ENCODE data around the gene LGR5.
"Not testable (repeated sequence)": the region's sequence is repeated elsewhere in the genome, so short reads cannot be mapped to it uniquely, and the experiment has no call there.

LGR5 gene

DNA sequence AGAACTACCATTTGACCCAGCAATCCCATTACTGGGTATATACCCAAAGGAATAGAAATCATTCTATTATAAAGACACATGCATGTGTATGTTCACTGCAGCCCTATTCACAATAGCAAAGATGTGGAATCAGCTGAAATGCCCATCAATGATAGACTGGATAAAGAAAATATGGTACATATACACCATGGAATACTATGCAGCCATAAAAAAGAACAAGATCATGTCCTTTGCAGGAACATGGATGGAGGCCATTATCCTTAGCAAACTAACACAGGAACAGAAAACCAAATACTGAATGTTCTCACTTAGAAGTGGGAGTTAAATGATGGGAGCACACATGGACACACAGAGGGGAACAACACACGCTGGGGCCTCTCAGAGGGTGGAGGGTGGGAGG is 116.2 kb downstream of the LGR5 start:
- not testable (repeated sequence) for DNase-seq

DNA sequence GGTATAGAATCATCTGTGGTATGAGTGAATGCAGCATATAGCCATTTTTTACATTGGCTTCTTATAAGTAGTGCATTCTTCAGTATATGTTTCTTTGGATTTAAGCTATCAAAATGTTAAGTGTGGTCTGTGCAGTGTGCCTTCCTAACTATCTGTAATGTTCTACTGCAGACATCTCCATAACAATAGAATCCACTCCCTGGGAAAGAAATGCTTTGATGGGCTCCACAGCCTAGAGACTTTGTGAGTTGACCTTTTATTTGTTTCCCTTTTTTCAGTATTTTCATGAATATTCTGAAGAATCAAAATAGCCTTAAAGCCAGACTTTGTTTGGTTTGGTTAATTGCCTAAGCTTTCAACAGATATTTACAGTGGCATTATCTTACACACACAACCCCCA is 116.8 kb downstream of the LGR5 start:
- DNase-seq, result no peak

DNA sequence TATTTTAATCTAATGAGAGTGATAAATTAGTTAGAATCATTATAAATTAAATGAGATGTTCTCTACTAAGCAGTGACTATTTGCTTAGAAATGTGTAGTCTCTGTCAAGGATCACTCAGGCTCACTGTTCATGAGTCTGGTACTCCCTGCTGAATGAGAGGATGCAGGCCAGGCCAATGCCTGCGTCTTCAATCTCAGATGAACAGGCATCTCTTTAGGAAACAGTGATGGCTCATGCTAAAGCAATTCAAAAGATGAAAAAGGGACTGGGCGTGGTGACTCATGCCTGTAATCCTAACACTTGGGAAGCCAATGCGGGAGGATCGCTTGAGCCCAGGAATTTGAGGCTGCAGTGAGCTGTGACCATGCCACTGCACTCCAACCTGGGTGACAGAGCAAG is 117.3 kb downstream of the LGR5 start:
- no peak for DNase-seq

DNA sequence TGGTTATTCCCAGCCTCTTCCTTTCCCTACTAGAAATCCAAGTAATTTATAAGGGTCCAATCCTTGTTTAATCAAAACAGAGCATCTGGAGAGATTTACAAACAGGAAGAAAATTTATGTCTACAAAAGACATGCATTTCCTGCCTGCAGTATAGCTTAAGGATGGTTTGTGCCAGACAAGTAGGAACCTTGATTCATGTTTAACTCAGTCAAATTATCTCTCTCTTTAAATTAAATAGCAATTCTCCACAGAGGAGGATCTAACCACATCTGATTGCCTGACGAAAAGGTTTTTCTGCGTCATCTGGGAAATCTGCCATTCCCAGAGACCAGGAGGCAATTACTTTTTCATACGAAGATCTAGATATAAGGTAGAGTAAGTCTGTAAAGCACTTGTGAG is 118.8 kb downstream of the LGR5 start:
- no peak for DNase-seq

DNA sequence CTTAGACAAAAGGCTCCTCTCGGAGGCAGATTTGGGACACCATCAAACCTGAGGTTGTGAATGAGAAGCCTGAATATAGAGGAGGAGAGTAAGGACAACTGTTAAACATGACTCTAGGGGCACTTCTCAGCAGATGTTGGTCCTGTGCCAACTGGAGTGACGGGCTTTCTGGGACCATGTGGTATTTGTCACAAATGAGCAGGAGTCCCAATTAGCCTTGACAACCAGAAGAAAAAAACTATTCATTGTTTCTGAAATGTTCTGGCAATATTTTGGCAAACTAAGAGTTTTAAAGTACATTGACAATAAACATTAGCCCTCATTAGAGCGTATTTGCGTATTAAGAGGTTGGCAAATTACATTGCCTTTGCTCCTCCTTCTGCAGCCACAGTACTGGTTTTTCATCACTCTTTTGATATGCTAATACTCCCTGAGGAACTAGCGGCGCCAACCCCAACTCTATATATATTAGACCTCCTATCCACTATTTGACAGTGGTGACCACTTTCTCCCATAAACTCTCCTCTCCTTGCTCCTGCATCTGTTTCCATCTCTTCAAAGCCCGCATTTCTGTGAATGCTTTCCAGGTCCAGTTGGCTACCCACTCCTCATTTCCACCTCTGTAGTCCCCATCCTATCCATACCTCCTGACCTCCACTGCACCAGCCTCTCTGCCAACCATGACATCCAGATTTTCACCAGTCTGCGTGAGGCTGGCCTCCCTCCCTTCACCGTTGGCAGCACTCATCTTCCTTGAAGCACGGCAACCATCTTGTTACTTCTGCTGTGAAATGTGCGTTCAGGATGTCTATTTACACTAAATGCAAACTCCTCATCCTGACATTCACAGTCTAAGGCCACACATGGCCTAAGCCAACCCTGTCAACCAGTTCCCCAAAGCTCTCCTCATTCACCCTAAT is 123.3 kb downstream of the LGR5 start:
- DNase-seq, result no peak

DNA sequence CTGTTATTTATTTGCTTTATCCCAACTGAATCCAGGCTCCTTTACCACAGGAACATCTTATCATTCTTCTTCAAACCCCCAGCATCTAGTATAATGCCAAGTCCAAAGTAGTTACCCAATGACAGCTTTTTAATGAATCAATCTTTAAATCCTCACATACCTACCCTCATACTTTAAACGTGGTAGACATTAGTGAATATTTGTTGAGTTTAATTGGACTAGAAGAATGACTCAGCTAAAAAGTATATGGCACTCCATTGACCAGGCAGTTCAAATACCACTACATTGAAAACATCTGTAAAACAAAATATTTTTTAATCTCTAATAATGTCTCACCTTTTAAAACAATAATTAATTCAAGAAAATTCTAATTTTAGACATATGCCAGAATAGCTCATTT is 125.9 kb downstream of the LGR5 start:
- DNase-seq, result no peak

DNA sequence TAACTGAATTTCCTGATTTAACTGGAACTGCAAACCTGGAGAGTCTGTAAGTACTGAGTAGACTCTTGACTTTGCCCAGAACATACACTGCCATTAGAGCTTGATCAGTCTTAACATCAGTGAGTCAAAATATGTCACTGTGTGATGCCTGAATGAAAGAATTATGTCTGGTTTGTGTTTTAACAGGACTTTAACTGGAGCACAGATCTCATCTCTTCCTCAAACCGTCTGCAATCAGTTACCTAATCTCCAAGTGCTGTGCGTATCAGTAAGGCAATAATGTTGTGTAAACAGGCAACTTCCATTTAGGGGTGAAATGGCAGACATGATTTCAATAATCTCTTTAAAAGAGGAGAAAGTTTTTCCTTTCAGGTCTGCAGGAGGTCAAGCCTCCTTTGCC is 127.1 kb downstream of the LGR5 start:
- no peak for DNase-seq

DNA sequence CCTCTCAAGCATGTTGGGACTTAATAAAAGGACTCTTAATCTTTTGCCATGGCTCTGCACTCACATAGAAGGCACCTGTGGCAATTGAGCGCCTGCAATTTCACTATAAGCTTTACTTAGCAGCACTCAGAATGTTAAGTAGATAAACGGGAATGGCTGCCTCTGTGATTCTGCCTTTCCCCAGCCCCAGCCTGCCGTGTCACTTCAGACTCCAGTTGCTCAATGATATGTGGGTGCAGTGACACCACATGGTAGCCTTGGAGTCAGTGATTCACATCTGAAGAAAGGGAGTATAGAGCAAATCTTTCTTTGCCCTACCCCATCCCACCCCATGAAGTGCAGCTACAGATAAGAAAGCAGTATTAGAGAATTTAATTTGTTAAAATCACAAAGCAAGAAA is 127.9 kb downstream of the LGR5 start:
- peak; percentile 29 for DNase-seq

DNA sequence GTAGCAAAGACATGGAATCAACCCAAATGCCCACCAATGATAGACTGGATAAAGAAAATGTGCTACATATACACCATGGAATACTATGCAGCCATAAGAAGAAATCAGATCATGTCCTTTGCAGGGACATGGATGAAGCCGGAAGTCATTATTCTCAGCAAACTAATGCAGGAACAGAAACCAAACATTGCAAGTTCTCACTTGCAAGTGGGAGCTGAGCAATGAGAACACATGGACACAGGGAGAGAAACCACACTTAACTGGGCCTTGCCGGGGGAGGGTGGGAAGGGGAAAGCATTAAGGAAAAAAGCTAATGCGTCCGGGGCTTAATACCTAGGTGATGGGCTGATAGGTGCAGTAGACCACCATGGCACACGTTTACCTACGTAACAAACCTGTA is 130.3 kb downstream of the LGR5 start:
- DNase-seq, result not testable (repeated sequence)

DNA sequence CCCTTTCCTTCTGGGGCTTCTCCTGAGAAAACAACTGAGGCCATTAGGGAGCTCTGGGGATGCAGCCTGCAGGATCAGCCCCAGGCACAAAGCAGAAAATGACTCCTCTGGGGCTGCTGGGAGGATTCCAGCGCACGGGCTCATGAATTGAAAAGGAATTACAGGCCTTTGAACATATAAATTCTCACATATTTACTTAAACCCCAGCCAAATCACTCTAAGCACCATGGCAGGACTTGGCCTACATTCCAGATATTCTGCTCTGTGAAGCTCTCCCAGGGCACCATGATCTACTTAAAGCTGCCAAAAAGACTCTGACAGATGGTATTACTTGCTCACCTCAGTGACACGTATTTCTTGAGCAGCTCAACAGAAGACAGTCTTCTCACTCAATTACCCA is 136.9 kb downstream of the LGR5 start:
- DNase-seq, result no peak

DNA sequence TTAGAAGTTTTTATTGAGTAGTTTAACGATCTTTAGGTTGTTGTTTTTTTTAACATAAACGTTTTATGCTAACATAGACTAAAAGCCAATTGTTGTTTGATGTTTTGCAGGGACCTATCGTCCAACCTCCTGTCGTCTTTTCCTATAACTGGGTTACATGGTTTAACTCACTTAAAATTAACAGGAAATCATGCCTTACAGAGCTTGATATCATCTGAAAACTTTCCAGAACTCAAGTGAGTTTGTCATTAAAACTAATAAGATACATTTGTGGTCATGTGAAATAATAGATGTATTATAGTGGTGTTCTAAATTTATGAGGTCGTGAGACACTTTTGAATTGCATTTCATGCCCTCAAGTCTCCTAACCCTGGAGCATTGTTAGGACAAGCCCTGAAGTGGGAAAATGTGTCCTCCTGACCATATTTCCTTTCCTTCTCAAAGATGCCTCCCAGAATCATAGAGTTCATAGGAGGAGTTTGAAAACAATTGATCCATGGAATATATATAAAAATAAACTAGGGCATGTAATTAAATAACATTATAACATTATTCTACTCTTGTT is 139.2 kb downstream of the LGR5 start:
- DNase-seq, result no peak

DNA sequence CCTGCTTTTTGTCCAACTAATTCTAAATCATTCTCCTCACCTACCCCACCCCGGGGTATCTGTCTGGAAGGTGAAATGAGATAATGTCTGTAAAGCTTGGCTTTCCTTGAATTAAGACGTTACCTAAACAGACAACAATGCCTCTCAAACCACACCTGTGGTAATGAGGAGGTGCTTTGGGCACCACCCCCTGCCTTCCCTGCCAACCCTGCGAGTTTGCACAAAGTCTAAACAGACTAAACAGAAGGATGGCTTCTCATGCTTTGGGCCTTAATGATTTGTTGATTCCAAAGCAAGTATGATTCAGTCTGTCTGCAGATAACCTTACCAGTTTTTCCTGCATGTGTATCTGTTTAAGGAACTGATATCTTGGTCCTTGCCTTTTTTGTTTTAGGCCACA is 141.6 kb downstream of the LGR5 start:
- no peak for DNase-seq

DNA sequence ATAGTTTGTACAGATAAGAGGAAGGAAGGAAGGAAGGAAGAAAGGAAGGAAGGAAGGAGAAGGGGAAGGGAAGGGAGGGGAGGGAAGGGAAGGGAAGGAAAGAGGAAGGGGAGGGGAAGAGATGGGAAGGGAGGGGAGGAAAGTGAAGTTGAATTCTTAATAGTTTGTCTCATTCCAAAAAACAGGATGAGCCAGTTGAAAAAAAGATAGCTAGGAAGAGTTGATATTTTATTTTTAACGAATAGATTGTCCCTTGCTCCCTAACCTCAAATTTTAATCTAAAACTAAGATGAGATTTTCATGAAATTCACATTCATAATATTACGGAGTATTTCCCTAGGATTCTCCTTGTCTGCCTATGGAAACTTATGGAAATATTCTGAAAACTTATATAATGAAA is 143.3 kb downstream of the LGR5 start:
- DNase-seq, result no peak

DNA sequence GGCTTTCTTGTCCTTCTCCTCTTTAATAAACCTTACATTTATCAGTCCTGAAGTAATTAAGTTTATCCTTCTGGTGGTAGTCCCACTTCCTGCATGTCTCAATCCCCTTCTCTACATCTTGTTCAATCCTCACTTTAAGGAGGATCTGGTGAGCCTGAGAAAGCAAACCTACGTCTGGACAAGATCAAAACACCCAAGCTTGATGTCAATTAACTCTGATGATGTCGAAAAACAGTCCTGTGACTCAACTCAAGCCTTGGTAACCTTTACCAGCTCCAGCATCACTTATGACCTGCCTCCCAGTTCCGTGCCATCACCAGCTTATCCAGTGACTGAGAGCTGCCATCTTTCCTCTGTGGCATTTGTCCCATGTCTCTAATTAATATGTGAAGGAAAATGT is 144.8 kb downstream of the LGR5 start:
- no peak for DNase-seq

DNA sequence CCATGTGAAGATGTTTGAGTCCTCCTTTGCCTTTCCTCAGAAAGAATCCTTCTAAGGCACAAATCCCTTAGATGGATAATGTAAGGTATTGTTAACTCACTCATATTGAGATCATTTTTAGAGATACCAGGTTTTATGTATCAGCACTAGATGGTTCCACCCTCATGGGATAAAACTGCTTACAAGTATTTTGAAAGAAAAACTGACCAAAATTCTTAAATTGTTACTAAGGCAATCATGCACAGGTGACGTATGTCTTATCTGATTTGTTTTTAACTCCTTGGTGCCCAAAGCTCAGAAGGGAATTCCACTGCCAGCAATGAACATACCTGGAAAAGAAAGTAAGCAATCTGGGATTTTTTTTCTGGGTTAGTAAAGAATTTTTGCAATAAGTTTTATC is 145.6 kb downstream of the LGR5 start:
- no peak for DNase-seq

DNA sequence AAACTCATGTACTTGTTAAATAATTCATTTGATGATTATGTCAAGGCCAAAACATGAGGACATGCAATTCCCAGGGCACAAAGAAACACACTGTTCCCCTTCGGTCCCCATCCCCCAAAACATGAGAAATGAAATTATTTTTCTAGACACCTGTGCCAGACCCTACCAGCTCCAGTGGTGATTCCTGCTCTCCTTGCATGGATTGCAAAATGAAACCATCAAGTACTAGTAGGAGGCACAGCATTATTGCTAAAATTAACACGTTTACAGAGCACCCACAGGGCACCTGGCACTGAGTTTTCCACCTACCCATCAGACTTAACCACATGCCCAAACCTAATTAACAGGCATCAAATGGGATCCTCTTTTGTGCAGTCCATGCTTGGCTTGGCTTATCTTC is 147.4 kb downstream of the LGR5 start:
- DNase-seq, result no peak

DNA sequence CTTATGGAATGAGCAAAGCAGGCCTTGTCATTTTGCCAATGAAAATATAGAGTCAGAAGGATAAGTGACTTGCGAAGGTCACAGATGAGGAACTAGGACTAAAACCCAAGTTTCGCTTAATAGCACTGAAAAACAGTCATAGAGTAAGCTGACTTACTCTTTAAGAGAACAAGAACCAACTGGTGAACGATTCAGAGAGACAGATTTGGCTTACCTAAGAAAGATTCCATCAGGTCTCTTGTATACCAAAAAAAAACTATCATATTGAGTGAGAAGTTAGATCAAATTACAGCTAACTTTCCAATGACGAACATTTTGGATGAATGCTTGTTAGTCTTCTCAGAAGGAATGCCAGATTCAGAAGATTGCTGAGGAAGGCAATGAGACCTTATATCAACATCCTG is 149.9 kb downstream of the LGR5 start:
- no peak for DNase-seq

DNA sequence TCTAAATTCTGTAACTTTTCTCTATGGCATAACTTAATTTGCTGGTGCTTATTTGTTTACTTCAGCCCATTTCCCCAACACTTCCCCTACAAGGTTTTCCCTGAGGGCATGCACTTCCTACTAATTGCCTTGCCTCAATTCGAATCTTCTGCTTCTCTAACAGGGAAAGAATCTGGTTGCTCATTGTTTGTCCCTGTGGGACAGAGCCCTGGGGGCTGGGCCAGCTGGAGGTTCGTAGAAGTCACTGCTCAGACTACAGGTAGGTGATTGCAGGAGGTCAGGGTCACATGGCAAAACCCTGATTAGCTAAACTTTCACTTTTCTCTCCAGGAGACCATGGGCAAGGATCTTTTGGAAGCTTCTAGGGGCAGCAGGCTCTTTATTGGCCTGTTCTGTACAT is 152.0 kb downstream of the LGR5 start:
- DNase-seq, result no peak

DNA sequence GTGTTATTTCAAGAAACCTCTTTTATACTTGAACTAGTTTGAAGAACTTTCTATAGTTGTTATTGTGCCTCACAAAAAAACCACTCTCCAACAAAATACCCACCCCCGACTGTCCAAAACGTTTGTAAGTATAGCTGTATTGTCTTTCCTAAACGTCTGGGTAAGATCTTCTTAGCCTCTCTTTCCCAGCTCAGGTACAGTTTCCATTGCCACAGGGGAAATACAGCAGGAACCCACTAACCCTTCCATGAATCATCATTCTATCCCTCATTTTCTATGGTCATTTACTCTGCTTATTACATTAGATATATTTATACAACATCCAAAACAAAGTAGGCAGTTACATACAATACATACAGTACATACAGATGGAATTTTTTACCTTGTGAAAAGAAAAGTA is 153.2 kb downstream of the LGR5 start:
- no peak for DNase-seq

DNA sequence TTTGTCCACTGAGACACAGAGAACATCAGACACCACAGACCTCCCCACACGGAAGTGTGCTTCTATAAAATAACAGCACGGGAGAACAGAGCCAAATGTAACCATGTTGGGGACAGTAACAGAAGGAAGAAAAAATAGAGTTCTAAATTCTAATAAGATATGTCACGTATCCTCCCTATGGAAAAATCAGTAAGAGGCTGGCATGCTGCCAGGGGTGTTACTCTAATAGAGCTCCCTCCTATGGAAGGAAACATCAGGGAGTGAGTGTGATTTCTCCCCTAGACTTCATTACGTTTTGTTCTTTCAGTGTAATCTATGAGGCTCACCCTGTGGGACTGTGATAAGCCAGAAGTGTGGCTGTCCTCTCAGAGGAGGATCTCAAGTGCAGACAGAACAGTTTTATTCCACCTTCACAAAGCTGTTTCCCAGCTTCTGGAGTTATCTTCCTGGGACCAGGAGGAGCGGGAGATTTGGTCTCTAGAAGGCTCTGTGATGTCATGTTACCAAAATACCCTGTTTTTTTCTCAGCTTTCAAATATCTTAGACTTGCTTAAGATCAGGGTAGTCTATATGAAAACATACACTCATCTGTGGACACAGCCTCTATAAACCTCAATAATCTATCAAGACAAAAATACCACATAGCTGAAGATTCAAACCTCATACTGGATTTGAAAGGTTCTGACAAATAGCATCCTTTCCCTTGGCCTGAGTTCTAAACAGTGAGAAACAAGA is 154.8 kb downstream of the LGR5 start:
- DNase-seq, result no peak

DNA sequence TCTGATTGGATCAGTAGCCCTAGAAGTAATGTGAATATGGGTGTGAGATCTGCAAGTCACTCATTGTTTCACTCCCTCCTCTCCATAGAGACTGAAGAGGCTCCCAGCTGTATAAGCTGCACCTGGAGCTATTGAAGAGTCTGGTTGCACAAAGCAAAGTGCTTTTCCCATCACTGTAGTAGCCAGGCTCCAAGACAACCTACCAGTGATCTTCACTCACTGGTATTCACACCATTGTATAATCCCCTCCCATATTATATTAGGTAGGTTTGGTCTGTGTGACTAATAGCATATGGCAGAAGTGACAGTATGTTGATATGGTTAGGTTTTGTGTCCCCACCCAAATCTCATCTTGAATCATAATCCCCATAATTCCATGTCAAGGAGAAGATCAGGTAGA is 159.6 kb downstream of the LGR5 start:
- DNase-seq, result peak; percentile 29

DNA sequence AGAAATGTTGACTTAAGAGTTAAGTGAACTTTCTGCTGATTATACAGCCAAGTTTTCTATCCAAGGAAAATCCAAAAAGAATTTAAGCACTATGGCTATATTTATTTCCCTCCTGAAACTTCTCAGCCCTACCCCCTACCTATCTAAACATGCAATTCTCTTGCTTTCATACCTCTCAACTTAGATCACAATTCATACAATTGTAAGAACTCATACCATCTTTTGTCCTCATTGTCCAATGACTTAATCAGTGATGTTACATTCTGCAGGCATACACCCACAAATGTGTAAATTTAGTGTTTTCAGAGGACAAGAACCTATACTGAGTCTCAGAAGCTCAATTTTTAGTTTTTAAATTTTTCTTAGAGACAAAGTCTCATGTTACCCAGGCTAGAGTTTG is 161.9 kb downstream of the LGR5 start:
- no peak for DNase-seq

DNA sequence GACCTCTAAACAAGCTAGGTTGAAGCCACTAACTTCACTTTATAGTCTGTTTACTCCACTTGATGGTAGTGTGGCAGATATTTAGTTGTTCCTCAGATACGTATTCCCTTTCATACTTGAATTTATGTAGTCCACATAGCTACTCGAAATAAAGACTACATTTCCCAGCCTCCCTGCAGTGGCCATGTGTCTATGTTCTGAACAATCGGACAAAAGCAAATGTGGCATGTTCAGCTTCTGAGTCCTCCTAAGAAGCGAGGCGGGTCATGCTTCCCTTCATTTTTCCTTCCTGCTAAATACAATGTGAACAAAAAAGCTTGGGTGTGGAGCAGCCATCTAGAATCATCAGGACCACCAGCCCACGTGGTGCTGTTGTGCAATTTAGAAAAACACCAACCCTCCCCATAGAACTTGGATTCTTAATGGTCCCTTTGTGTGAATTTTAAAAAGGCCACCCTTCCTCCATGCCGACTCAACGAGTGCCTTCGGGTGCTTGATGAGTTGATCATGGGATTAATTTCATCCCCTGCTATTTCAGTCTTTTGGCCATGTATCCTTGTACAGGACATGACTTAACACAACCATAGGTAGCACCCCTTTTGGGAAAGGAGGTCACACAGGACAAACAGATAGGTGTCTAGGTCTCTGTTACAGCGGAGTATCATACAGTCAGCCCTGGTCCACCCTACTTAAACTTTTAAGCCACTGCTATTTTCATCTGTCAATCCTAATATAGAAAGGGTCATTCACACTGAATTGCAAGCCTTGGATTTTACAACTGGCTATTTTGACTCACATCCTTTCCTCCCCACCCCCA is 163.4 kb downstream of the LGR5 start:
- no peak for DNase-seq
